ENCODE measurements around the gene CAMK1D. TPM values are rescaled to one million over a fixed set of nuclear protein-coding genes. Genes with fewer than 3 reads are reported as not detected.

CAMK1D gene
- polyA plus RNA-seq, 2 of the 4 experiments (the other 2 are of a cell fraction): 6.6 to 12.5 TPM

GRCh38 chr10:12875100-12875499 lies 525.8 kb downstream of the CAMK1D start:
- TF ChIP-seq POLR2A (IDR thresholded peaks at IDR 0.05; ENCODE audit: low read length) (no peak), EP300 (IDR thresholded peaks at IDR 0.05) (no peak), USF2 (IDR thresholded peaks at IDR 0.05) (no peak), FOSL2 (IDR thresholded peaks at IDR 0.05) (no peak), FOSL2 (CRISPR knock-in tag; IDR thresholded peaks at IDR 0.05) (no peak), FOSB (CRISPR knock-in tag; IDR thresholded peaks at IDR 0.05) (no peak), MAFK (IDR thresholded peaks at IDR 0.05; ENCODE audit: partially characterized antibody) (no peak), EHMT2 (IDR thresholded peaks at IDR 0.05; ENCODE audit: low read depth) (no peak), HOXB13 (CRISPR knock-in tag; IDR thresholded peaks at IDR 0.05; ENCODE audit: low read depth) (no peak)
- ATAC-seq (no peak), DNase-seq (ENCODE audit: low read depth in 1 of 2, low spot score in 1 of 2) (no peak), FAIRE-seq (no peak)
- H3K27ac ChIP-seq: no peak overlapping the region
- H3K4me1 ChIP-seq: no peaks in the 10 kb centered on the region
- H3K9me3 ChIP-seq: no peaks in the 10 kb centered on the region
- H3K4me2 ChIP-seq: no peak overlapping the region
- ChIA-PET POLR2A (no interaction called here), CTCF (interaction anchor here (0.8 kb wide), 1 partner anchor 25 kb away, joined by 3 read pairs; no protein-coding TSS in a partner anchor)
- H3K4me3 ChIP-seq: no peak overlapping the region
- WGBS (ENCODE audit: missing lambda C conversion rate): 51% methylated on average over 5 of the region's 5 CpGs

GRCh38 chr10:12876266-12876665 lies 526.9 kb downstream of the CAMK1D start:
- no peaks in the 10 kb centered on the region for H3K4me1 ChIP-seq
- ATAC-seq (no peak), DNase-seq (ENCODE audit: low read depth in 1 of 2, low spot score in 1 of 2) (no peak), FAIRE-seq (no peak)
- no peak overlapping the region for H3K27ac ChIP-seq
- H3K4me2 ChIP-seq: no peak overlapping the region
- WGBS (ENCODE audit: missing lambda C conversion rate): 56% methylated on average over 5 of the region's 5 CpGs
- CTCF ChIA-PET: interaction anchor here (0.7 kb wide), 1 partner anchor 457 kb away, joined by 3 read pairs; no protein-coding TSS in a partner anchor
- no peak overlapping the region for H3K4me3 ChIP-seq
- no peaks in the 10 kb centered on the region for H3K9me3 ChIP-seq
- POLR2A ChIA-PET: no interaction called here
- TF ChIP-seq HOXB13 (CRISPR knock-in tag; IDR thresholded peaks at IDR 0.05; ENCODE audit: low read depth) (no peak), HOXB5 (CRISPR knock-in tag; IDR thresholded peaks at IDR 0.05) (no peak), KDM1A (IDR thresholded peaks at IDR 0.05; ENCODE audit: low read depth) (no peak), EP300 (IDR thresholded peaks at IDR 0.05) (no peak), POLR2A (IDR thresholded peaks at IDR 0.05; ENCODE audit: low read length) (no peak), USF2 (IDR thresholded peaks at IDR 0.05) (no peak), POLR2AphosphoS2 (conservative IDR thresholded peaks at IDR 0.05; ENCODE audit: low read length) (no peak), JUN (IDR thresholded peaks at IDR 0.05) (no peak), CHD4 (IDR thresholded peaks at IDR 0.05; ENCODE audit: borderline replicate concordance) (no peak)

GRCh38 chr10:12877150-12877549 lies 527.8 kb downstream of the CAMK1D start:
- no peak for ATAC-seq
- Histone ChIP-seq H3K9me3 (no peaks in the 10 kb centered on the region), H3K4me3 (no peak overlapping the region), H3K27ac (no peak overlapping the region), H3K4me2 (no peak overlapping the region), H3K4me1 (no peaks in the 10 kb centered on the region)
- ChIA-PET CTCF (no interaction called here), POLR2A (no interaction called here)
- WGBS (ENCODE audit: missing lambda C conversion rate): 47% methylated on average over 3 of the region's 3 CpGs
- no peak for DNase-seq (ENCODE audit: low read depth in 1 of 2, low spot score in 1 of 2)
- TF ChIP-seq HOXB5 (CRISPR knock-in tag; IDR thresholded peaks at IDR 0.05) (no peak), MAFK (IDR thresholded peaks at IDR 0.05; ENCODE audit: partially characterized antibody) (no peak), USF2 (IDR thresholded peaks at IDR 0.05) (no peak), HES2 (IDR thresholded peaks at IDR 0.05) (no peak), RFX5 (IDR thresholded peaks at IDR 0.05) (no peak), TP53 (CRISPR knock-in tag; IDR thresholded peaks at IDR 0.05) (no peak), HMGXB4 (CRISPR knock-in tag; IDR thresholded peaks at IDR 0.05; ENCODE audit: borderline replicate concordance) (no peak), ESRRA (IDR thresholded peaks at IDR 0.05; ENCODE audit: borderline replicate concordance, low read length) (no peak), NFE2L2 (conservative IDR thresholded peaks at IDR 0.05; ENCODE audit: low read length) (no peak), FOSB (CRISPR knock-in tag; IDR thresholded peaks at IDR 0.05) (no peak), FOXS1 (CRISPR knock-in tag; IDR thresholded peaks at IDR 0.05) (no peak), HEYL (CRISPR knock-in tag; IDR thresholded peaks at IDR 0.05) (no peak), RAD21 (conservative IDR thresholded peaks at IDR 0.05 in 1 of 2, IDR thresholded peaks at IDR 0.05 in 1 of 2) (no peak), MAZ (IDR thresholded peaks at IDR 0.05; ENCODE audit: borderline replicate concordance, low read depth, low read length) (no peak), ELK1 (IDR thresholded peaks at IDR 0.05; ENCODE audit: low read depth, low read length) (no peak), ZFP36 (IDR thresholded peaks at IDR 0.05; ENCODE audit: borderline replicate concordance, partially characterized antibody) (no peak), SREBF2 (IDR thresholded peaks at IDR 0.05) (no peak), EHF (CRISPR knock-in tag; IDR thresholded peaks at IDR 0.05) (no peak), JUN (IDR thresholded peaks at IDR 0.05) (no peak), CBX8 (IDR thresholded peaks at IDR 0.05) (no peak)
- no peak for FAIRE-seq
